Breast epithelium (tissue), 4 donors: Measurements from ENCODE around the gene MACROD2. TPM values are rescaled to one million over a fixed set of nuclear protein-coding genes. Genes with fewer than 3 reads are reported as not detected.

Source experiments
- DNase-seq, 2 donors: peaks; one replicate each; pipeline ENCODE4 v3.0.0-alpha.2; 2019; ENCODE audit warnings: low spot score in 2 of 2
- H3K27ac ChIP-seq, 2 donors: fragments of 200-600 bp; sonication (generic) in 1 of 2; one replicate each; pipeline ENCODE4 v1.5.1; 2016 to 2019; ENCODE audit warnings: mild to moderate bottlenecking in 1 of 2
- H3K27me3 ChIP-seq, 2 donors: fragments of 200-600 bp; sonication (generic) in 1 of 2; one replicate each; pipeline versions ENCODE4 v1.5.1 to v1.6.0; 2017 to 2019; ENCODE audit warnings: control low read depth in 1 of 2, mild to moderate bottlenecking in 1 of 2
- H3K36me3 ChIP-seq: fragments of 200-600 bp; one replicate; pipeline ENCODE4 v1.5.1; 2019
- H3K4me1 ChIP-seq, 2 donors: fragments of 200-600 bp; sonication (generic); one replicate each; pipeline ENCODE4 v1.5.1; 2016 to 2019; ENCODE audit warnings: control low read depth in 1 of 2
- H3K4me3 ChIP-seq, 3 donors: fragments of 200-600 bp; sonication (generic); 1 replicate in 2 of 3; 2 replicates in 1 of 3; pipeline ENCODE4 v1.5.1; 2016 to 2019; ENCODE audit warnings: mild to moderate bottlenecking in 3 of 3, moderate library complexity in 2 of 3
- H3K9me3 ChIP-seq, 2 donors: fragments of 200-600 bp; sonication (generic) in 1 of 2; one replicate each; pipeline ENCODE4 v1.5.1; 2016 to 2019; ENCODE audit warnings: control low read depth in 1 of 2
- CTCF ChIP-seq, 3 donors: fragments of 450-650 bp; IDR thresholded peaks; one replicate each; pipeline ENCODE4 v1.5.1; 2016 to 2017; ENCODE audit warnings: antibody characterized with exemption in 3 of 3, mild to moderate bottlenecking in 3 of 3, moderate library complexity in 3 of 3
- POLR2A ChIP-seq: fragments of 450-650 bp; IDR thresholded peaks from one replicate; pipeline ENCODE4 v1.6.1; 2016; ENCODE audit warnings: antibody characterized with exemption, mild to moderate bottlenecking, moderate library complexity
- POLR2AphosphoS5 ChIP-seq, 3 donors: sonication (generic); formaldehyde crosslinking; IDR thresholded peaks; one replicate each; pipeline ENCODE4 v1.6.1; 2017; ENCODE audit warnings: antibody characterized with exemption in 3 of 3
- intact Hi-C: fragments of 100-400 bp; cut with DNase I; formaldehyde crosslinking; loops from one replicate; pipeline ENCODE4 v1.15.1; 2023; ENCODE audit warnings: low total_unique reads
- total RNA-seq, 3 donors: library from RNA; depleted of rRNA; stranded (reverse); fragments of >200 nt; gene quantifications; one replicate each; pipeline ENCODE4 v1.1.0, GENCODE V29; 2016

MACROD2 gene
- total RNA-seq, 3 donors from 2014 or later, result 6.7 to 26.8 (median 8.8) TPM

- Histone ChIP-seq H3K4me3 (no peak overlapping the region), H3K27ac (no peak overlapping the region), H3K9me3 (no peaks in the 10 kb centered on the region), H3K36me3 (no peaks in the 10 kb centered on the region), H3K27me3 (no peaks in the 10 kb centered on the region), H3K4me1 (no peaks in the 10 kb centered on the region)
- intact Hi-C loops, result no loop called here
- DNase-seq, result no peak
- TF ChIP-seq POLR2AphosphoS5 (IDR thresholded peaks at IDR 0.05) (no peak), POLR2A (no peak), CTCF (IDR thresholded peaks at IDR 0.05) (no peak)
Observed at GRCh38 chr20:14696478-14696877, 701.2 kb downstream of the MACROD2 start.

- TF ChIP-seq POLR2AphosphoS5 (IDR thresholded peaks at IDR 0.05), result no peak
- no peak for TF ChIP-seq POLR2A
- no peak for TF ChIP-seq CTCF (IDR thresholded peaks at IDR 0.05)
Observed at GRCh38 chr20:14696937-14697336, 701.6 kb downstream of the MACROD2 start.

GRCh38 chr20:14698125-14698524 lies 702.8 kb downstream of the MACROD2 start:
- TF ChIP-seq CTCF (IDR thresholded peaks at IDR 0.05) (no peak), POLR2AphosphoS5 (IDR thresholded peaks at IDR 0.05) (no peak), POLR2A (no peak)
- Histone ChIP-seq H3K27me3 (no peaks in the 10 kb centered on the region), H3K36me3 (no peaks in the 10 kb centered on the region), H3K4me3 (no peak overlapping the region), H3K4me1 (no peaks in the 10 kb centered on the region), H3K9me3 (no peaks in the 10 kb centered on the region), H3K27ac (no peak overlapping the region)
- intact Hi-C loops, result no loop called here
- DNase-seq, result no peak

More at GRCh38 chr20:14696937-14697336, 701.6 kb downstream of the MACROD2 start:
- intact Hi-C loops, result no loop called here
- Histone ChIP-seq H3K36me3 (no peaks in the 10 kb centered on the region), H3K4me3 (no peak overlapping the region), H3K27ac (no peak overlapping the region), H3K9me3 (no peaks in the 10 kb centered on the region), H3K27me3 (no peaks in the 10 kb centered on the region), H3K4me1 (no peaks in the 10 kb centered on the region)
- DNase-seq, result no peak

GRCh38 chr20:14698605-14699373 lies 703.5 kb downstream of the MACROD2 start:
- no peak for DNase-seq
- Histone ChIP-seq H3K4me1 (no peaks in the 10 kb centered on the region), H3K9me3 (no peaks in the 10 kb centered on the region), H3K27ac (no peak overlapping the region), H3K36me3 (no peaks in the 10 kb centered on the region), H3K4me3 (no peak overlapping the region), H3K27me3 (no peaks in the 10 kb centered on the region)
- TF ChIP-seq POLR2AphosphoS5 (IDR thresholded peaks at IDR 0.05), result no peak
- TF ChIP-seq POLR2A, result no peak
- TF ChIP-seq CTCF (IDR thresholded peaks at IDR 0.05), result no peak
- intact Hi-C loops, result no loop called here

- Histone ChIP-seq H3K27ac (no peak overlapping the region), H3K4me3 (no peak overlapping the region), H3K4me1 (no peaks in the 10 kb centered on the region), H3K27me3 (no peaks in the 10 kb centered on the region), H3K9me3 (no peaks in the 10 kb centered on the region), H3K36me3 (no peaks in the 10 kb centered on the region)
- TF ChIP-seq POLR2A, result no peak
- TF ChIP-seq POLR2AphosphoS5 (IDR thresholded peaks at IDR 0.05), result no peak
- no peak for TF ChIP-seq CTCF (IDR thresholded peaks at IDR 0.05)
- no peak for DNase-seq
- intact Hi-C loops, result no loop called here
Observed at GRCh38 chr20:14700639-14700960, 705.3 kb downstream of the MACROD2 start.
